ENCODE data around the gene SDF4.

The SDF4 gene, protein sequence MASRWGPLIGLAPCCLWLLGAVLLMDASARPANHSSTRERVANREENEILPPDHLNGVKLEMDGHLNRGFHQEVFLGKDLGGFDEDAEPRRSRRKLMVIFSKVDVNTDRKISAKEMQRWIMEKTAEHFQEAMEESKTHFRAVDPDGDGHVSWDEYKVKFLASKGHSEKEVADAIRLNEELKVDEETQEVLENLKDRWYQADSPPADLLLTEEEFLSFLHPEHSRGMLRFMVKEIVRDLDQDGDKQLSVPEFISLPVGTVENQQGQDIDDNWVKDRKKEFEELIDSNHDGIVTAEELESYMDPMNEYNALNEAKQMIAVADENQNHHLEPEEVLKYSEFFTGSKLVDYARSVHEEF

DNA sequence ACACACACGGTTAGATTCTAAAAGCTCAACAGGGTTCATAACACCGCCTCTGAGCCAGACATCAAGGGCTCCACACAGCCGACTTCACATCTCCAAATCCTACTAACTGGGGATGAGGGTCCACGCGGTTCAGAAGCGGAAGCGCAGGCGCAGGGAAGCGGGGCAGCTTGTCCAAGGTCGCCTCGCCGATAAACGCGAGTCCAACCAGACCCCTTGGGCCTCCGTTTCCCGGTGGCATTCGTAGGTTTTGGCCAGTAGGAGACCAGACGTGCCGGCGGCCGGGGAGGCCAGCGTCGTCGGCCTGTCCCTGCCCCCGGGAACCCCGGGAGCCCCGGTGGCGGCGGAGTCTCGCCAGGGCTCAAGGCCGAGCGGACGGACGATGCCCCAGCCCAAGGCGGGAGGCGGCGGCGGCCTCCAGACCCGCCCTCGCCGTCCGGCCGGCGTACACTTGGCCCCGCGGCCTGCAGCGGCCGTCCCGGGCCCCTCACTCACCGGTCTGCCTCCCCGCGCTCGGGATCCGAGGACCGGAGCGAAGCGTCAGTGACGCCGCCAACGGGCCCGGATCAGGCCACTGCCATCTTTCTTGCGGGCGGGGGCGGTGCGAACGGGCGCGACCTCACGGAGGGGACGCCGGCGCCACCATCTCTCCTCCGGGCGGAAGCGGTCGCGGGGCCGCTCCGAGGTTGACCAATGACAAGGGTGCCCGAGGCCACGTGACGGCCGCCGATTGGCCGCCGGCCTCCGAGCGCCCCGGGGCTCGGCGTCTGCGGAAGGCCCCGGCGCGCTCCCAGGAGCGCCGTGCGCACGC lies at the start of gene SDF4:
Gene SDF4, minus strand, starts transcription at position 602 of the 808 bp plus-strand sequence. CDS start 3,229 bp downstream, outside the sequence.
- TF ChIP-seq, protein P1, sequence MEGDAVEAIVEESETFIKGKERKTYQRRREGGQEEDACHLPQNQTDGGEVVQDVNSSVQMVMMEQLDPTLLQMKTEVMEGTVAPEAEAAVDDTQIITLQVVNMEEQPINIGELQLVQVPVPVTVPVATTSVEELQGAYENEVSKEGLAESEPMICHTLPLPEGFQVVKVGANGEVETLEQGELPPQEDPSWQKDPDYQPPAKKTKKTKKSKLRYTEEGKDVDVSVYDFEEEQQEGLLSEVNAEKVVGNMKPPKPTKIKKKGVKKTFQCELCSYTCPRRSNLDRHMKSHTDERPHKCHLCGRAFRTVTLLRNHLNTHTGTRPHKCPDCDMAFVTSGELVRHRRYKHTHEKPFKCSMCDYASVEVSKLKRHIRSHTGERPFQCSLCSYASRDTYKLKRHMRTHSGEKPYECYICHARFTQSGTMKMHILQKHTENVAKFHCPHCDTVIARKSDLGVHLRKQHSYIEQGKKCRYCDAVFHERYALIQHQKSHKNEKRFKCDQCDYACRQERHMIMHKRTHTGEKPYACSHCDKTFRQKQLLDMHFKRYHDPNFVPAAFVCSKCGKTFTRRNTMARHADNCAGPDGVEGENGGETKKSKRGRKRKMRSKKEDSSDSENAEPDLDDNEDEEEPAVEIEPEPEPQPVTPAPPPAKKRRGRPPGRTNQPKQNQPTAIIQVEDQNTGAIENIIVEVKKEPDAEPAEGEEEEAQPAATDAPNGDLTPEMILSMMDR (conservative IDR thresholded peaks at IDR 0.05; ENCODE audit: control insufficient read depth, insufficient read depth, low read depth, low read length) = no peak

DNA sequence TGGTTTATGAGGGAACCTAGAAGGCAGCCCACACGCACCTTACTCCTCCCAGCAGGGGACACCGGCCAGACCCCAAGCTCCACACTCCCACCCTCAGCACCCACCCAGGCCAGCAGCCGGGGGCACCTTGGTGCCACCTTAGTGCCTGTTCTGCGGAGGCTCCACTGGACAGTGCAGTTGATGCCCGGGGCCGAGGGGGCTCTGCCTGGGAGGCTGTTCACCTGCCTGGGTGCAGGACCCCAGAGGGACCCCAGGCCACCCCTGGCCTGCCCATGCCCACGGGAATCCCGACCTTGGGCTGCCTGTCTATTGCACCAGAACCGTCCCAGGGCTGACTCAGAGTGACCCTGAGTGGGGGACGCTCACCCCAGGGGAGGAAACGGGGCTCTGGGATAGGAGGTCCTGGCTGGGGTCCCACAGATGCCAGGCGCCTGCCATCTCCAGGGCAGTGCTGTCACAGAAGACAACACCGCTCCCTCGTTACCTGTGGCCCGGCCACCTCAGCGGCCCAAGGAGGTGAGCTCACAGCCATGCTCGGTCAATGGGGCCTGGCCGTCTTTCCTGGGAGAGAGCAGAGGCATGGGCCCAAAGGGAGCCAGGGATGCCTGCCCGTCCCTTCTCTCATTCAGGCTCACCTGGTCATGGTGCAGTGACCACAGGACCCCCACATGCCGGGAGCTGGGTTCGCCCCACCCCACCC lies 49.1 kb upstream of the SDF4 start:
- TF ChIP-seq, protein P1 (conservative IDR thresholded peaks at IDR 0.05; ENCODE audit: control insufficient read depth, insufficient read depth, low read depth, low read length) = no peak

More for the DNA sequence above, at the start of gene SDF4:
- H3K4me3 ChIP-seq (ENCODE audit: control insufficient read depth, low read depth, low read length) = peak within 1 kb of the TSS; percentile 93
- DNase-seq (ENCODE audit: low read depth) = peak; percentile 94

DNA sequence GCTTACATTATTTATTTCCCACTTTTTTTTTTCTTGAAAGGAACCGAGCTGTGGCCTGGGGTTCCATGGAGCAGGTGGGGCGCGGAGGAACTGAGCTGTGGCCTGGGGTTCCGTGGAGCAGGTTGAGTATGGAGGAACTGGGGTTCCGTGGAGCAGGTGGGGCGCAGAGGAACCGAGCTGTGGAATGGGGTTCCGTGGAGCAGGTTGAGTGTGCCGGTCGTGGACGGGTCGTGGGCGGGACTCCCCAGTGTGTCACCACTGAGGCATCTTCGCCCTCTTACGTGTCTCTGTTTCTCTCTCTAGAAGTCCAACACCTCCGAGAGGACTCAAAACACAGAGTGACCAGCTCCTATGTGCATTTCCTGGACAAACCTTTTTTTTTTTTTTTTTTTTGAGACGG lies 47.2 kb upstream of the SDF4 start:
- DNase-seq (ENCODE audit: low read depth) = no peak
- TF ChIP-seq, protein P1 (conservative IDR thresholded peaks at IDR 0.05; ENCODE audit: control insufficient read depth, insufficient read depth, low read depth, low read length) = no peak
- no peak overlapping the region for H3K4me3 ChIP-seq (ENCODE audit: control insufficient read depth, low read depth, low read length)

More for the DNA sequence above, 49.1 kb upstream of the SDF4 start:
- DNase-seq (ENCODE audit: low read depth) = no peak
- H3K4me3 ChIP-seq (ENCODE audit: control insufficient read depth, low read depth, low read length) = no peak overlapping the region

DNA sequence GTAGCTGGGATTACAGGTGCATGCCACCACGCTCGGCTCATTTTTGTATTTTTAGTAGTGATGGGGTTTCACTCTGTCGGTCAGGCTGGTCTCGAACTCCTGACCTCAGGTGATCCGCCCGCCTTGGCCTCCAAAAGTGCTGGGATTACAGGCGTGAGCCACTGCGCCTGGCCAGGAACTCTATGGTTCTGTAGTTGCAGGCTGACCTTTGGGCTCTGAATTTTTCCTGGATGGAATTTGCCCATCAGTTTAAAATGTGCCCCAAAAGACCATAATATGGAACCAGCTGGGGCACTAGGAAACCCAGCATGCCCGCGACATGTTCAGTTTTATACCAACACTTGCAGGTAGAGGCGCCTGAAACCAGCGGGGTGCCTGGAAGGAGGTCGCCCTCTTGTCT lies 46.8 kb upstream of the SDF4 start:
- H3K4me3 ChIP-seq (ENCODE audit: control insufficient read depth, low read depth, low read length) = no peak overlapping the region
- TF ChIP-seq, protein P1 (conservative IDR thresholded peaks at IDR 0.05; ENCODE audit: control insufficient read depth, insufficient read depth, low read depth, low read length) = no peak
- no peak for DNase-seq (ENCODE audit: low read depth)

DNA sequence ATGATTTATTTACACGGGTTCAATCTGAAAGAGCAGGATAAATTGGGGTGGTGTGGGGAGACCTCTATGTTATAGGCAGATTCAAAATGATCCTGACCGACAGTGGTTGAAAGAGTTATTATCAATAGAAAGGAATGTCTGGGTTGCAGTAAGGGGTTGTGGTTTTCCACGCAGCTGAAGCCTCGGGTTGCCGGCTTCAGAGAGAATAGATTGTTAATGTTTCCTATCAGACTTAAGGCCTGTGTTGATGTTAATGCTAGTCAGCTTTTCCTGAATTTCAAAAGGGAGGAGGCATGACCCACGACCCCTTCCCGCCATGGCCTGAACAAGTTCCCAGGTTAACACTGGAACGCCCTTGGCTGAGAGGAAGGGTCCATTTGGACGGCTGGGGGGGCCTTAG lies 44.0 kb upstream of the SDF4 start:
- H3K4me3 ChIP-seq (ENCODE audit: control insufficient read depth, low read depth, low read length) = no peak overlapping the region
- no peak for DNase-seq (ENCODE audit: low read depth)
- TF ChIP-seq, protein P1 (conservative IDR thresholded peaks at IDR 0.05; ENCODE audit: control insufficient read depth, insufficient read depth, low read depth, low read length) = no peak

DNA sequence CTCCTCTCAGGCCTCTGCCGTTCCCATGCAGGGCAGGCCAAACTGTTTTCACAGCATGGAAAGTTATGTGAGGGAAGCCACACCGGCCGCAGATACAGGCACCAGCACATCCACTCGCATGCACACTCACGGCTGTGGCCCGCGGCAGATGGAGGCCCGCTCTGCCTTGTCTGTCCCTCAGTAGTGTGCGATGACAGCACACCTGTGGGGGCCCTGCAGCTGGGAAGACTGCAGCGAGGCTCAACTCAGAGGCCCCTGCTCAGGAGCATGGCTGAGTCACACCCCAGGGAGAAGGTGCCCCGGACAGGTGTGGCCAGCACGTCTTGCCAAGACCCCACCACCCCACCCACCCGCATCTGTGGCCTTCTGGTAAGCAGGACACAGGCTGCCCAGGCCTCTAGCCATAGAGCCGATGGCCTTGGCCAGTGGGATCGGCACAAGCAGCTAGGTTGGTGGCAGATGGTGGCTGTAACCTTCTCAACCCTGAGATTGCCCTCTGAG lies 43.2 kb upstream of the SDF4 start:
- TF ChIP-seq, protein P1 (conservative IDR thresholded peaks at IDR 0.05; ENCODE audit: control insufficient read depth, insufficient read depth, low read depth, low read length) = no peak
- no peak overlapping the region for H3K4me3 ChIP-seq (ENCODE audit: control insufficient read depth, low read depth, low read length)
- no peak for DNase-seq (ENCODE audit: low read depth)
